IMR-90 (cell line): ENCODE results near the gene CLEC9A.

Experiments
- CTCF ChIP-seq: conservative IDR thresholded peaks from 2 replicates; pipeline ENCODE4 v1.5.1; 2012; ENCODE audit warnings: mild to moderate bottlenecking, low read depth, low read length, improper control_type of control experiment
- ELK1 ChIP-seq: fragments of 150-350 bp; IDR thresholded peaks from 2 replicates; pipeline ENCODE4 v1.6.1; 2016; ENCODE audit warnings: low read depth, mild to moderate bottlenecking, low read length, moderate library complexity, borderline replicate concordance
- MAFK ChIP-seq: IDR thresholded peaks from 2 replicates; pipeline ENCODE4 v1.6.1; 2012; ENCODE audit warnings: low read depth, low read length, improper control_type of control experiment
- MXI1 ChIP-seq: IDR thresholded peaks from 2 replicates; pipeline ENCODE4 v1.6.1; 2012; ENCODE audit warnings: low read depth, mild to moderate bottlenecking, low read length, moderate library complexity, borderline replicate concordance
- POLR2A ChIP-seq: IDR thresholded peaks from 2 replicates; pipeline ENCODE4 v1.6.1; 2012; ENCODE audit warnings: mild to moderate bottlenecking, low read depth, low read length
- RCOR1 ChIP-seq: IDR thresholded peaks from 2 replicates; pipeline ENCODE4 v1.6.1; 2012; ENCODE audit warnings: mild to moderate bottlenecking, low read length, improper control_type of control experiment; ENCODE audit not compliant: insufficient replicate concordance
- RFX5 ChIP-seq: IDR thresholded peaks from 2 replicates; pipeline ENCODE4 v1.8.0; 2012; ENCODE audit warnings: low read depth, mild to moderate bottlenecking, low read length, moderate library complexity

- TF ChIP-seq MXI1 (no peak), RFX5 (no peak), CTCF (no peak), RCOR1 (no peak), MAFK (no peak), POLR2A (no peak), ELK1 (no peak)
These were observed 70.6 kb downstream of the CLEC9A start for GRCh38 chr12:10101042-10101579.
